HEK293 (cell line): ENCODE results near the gene PSPC1.

Experiments
- ZNF423 ChIP-seq: fragments of 450-650 bp; formaldehyde crosslinking; IDR thresholded peaks from 2 replicates; pipeline ENCODE4 v1.5.1; 2016; ENCODE audit warnings: missing biosample characterization, missing genetic modification characterization
- TF ChIP-seq, protein P1 (sequence below): fragments of 450-650 bp; formaldehyde crosslinking; IDR thresholded peaks from 2 replicates; pipeline ENCODE4 v1.5.1; 2016; ENCODE audit warnings: missing biosample characterization, missing genetic modification characterization

DNA sequence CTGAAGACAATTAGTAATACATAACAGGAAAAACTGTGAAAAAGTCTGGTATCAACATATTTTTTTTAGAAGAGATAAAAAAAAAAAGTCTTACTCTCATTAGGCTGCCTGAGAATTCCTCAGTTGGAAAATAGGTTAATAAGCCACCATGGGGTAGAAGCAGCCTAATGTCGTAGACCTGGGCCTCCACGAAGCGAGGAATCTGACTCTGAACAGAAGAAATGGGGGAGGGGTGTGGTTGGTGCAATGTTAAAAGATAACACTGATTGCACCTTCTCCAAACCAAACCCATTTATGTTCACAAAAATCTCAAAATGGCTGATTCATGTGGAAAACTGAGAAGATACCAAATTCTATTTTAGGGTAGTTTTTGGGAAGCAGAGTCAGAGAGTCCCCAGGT is 86.9 kb downstream of the PSPC1 start:
- no peak for TF ChIP-seq ZNF423 (tag by site-specific recombination)
- TF ChIP-seq, protein P1, sequence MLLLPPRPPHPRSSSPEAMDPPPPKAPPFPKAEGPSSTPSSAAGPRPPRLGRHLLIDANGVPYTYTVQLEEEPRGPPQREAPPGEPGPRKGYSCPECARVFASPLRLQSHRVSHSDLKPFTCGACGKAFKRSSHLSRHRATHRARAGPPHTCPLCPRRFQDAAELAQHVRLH (tag by site-specific recombination): no peak
